ENCODE results near the gene EXOC6B.

The EXOC6B gene

GRCh38 chr2:72141032-72141645, 684.7 kb downstream of the EXOC6B start:
- DNase-seq = no peak

- no peak for DNase-seq
Observed at GRCh38 chr2:72140621-72140960, 685.2 kb downstream of the EXOC6B start.

- DNase-seq = no peak
Observed at GRCh38 chr2:72139874-72140620, 685.8 kb downstream of the EXOC6B start.

- DNase-seq = no peak
Observed at GRCh38 chr2:72139471-72139873, 686.4 kb downstream of the EXOC6B start.

GRCh38 chr2:72138921-72139381, 686.9 kb downstream of the EXOC6B start:
- DNase-seq = no peak

- no peak for DNase-seq
Observed at GRCh38 chr2:72138011-72138881, 687.6 kb downstream of the EXOC6B start.

- peak; percentile 23 for DNase-seq
Observed at GRCh38 chr2:72137498-72138010, 688.3 kb downstream of the EXOC6B start.

GRCh38 chr2:72136933-72137497, 688.8 kb downstream of the EXOC6B start:
- no peak for DNase-seq

- DNase-seq = no peak
Observed at GRCh38 chr2:72136331-72136730, 689.5 kb downstream of the EXOC6B start.

GRCh38 chr2:72135921-72136320, 689.9 kb downstream of the EXOC6B start:
- no peak for DNase-seq

GRCh38 chr2:72134997-72135800, 690.6 kb downstream of the EXOC6B start:
- no peak for DNase-seq

- no peak for DNase-seq
Observed at GRCh38 chr2:72134408-72134996, 691.3 kb downstream of the EXOC6B start.

GRCh38 chr2:72133721-72134407, 692.0 kb downstream of the EXOC6B start:
- no peak for DNase-seq

- no peak for DNase-seq
Observed at GRCh38 chr2:72132981-72133720, 692.7 kb downstream of the EXOC6B start.

- no peak for DNase-seq
Observed at GRCh38 chr2:72131916-72132841, 693.7 kb downstream of the EXOC6B start.

GRCh38 chr2:72131371-72131891, 694.4 kb downstream of the EXOC6B start:
- DNase-seq = no peak

GRCh38 chr2:72130659-72131360, 695.0 kb downstream of the EXOC6B start:
- no peak for DNase-seq

- DNase-seq = no peak
Observed at GRCh38 chr2:72129681-72130340, 696.0 kb downstream of the EXOC6B start.

All from NCI-H1048 (cell line).